IgD-negative memory B cell (primary cell): Measurements from ENCODE around the gene KIF5B. TPM values are rescaled to one million over a fixed set of nuclear protein-coding genes. Genes with fewer than 3 reads are reported as not detected.
A peak's percentile ranks its signal among the peaks of the same experiment; 100 is the strongest.
"Not testable (repeated sequence)": the region's sequence is repeated elsewhere in the genome, so short reads cannot be mapped to it uniquely, and the experiment has no call there.

Source experiments
- H3K27ac Mint-ChIP-seq, 3 donors: one replicate each; pipeline ENCODE4 v1.8.0; 2020 to 2022; ENCODE audit warnings: mild to moderate bottlenecking in 3 of 3, mixed read lengths in 3 of 3, moderate library complexity in 1 of 3
- H3K27me3 Mint-ChIP-seq: one replicate; pipeline ENCODE4 v1.8.0; 2021; ENCODE audit warnings: mixed read lengths
- H3K36me3 Mint-ChIP-seq: one replicate; pipeline ENCODE4 v1.8.0; 2020; ENCODE audit warnings: mild to moderate bottlenecking, mixed read lengths
- H3K4me1 Mint-ChIP-seq, 3 donors: one replicate each; pipeline ENCODE4 v1.8.0; 2020 to 2022; ENCODE audit warnings: mixed read lengths in 3 of 3, mild to moderate bottlenecking in 1 of 3
- H3K4me3 Mint-ChIP-seq, 4 donors: one replicate each; pipeline ENCODE4 v1.8.0; 2020 to 2022; ENCODE audit warnings: mild to moderate bottlenecking in 4 of 4, mixed read lengths in 4 of 4, moderate library complexity in 3 of 4
- H3K9me3 Mint-ChIP-seq, 3 donors: one replicate each; pipeline ENCODE4 v1.8.0; 2020 to 2021; ENCODE audit warnings: mixed read lengths in 3 of 3, mild to moderate bottlenecking in 1 of 3
- polyA plus RNA-seq: library from polyadenylated mRNA; unstranded; fragments of 300-500 nt; fragmentation: Illumina TruSeq; gene quantifications from one replicate; pipeline ENCODE4 v1.2.3, GENCODE V29; 2021

KIF5B gene
- 24.6 TPM for polyA plus RNA-seq

GRCh38 chr10:32056136-32057035, at the start of gene KIF5B:
Gene KIF5B, minus strand, starts transcription at chr10:32056425. Its CDS starts 452 bp downstream, at chr10:32055973.
- Mint-ChIP-seq H3K4me3 (peak within 1 kb of the TSS; percentile 97 to 100 (median 98)), H3K27ac (peak within 1 kb of the TSS; percentile 96 to 98 (median 97)), H3K27me3 (no peaks in the 10 kb centered on the region), H3K4me1 (peaks cover 26 to 48% (median 37%) of the 10 kb centered on the region in 3 donors), H3K9me3 (no peaks in the 10 kb centered on the region), H3K36me3 (no peaks in the 10 kb centered on the region)

- H3K27me3 Mint-ChIP-seq: peaks cover 3% of the 10 kb centered on the region
- H3K36me3 Mint-ChIP-seq: no peaks in the 10 kb centered on the region
- no peak overlapping the region for H3K4me3 Mint-ChIP-seq
- H3K4me1 Mint-ChIP-seq: no peaks in the 10 kb centered on the region
- H3K9me3 Mint-ChIP-seq: no peaks in the 10 kb centered on the region
- no peak overlapping the region for H3K27ac Mint-ChIP-seq
These were observed 49.7 kb upstream of the KIF5B start for GRCh38 chr10:32105782-32106382.

GRCh38 chr10:32104622-32105509, 48.6 kb upstream of the KIF5B start:
- H3K4me1 Mint-ChIP-seq: no peaks in the 10 kb centered on the region
- no peak overlapping the region for H3K27ac Mint-ChIP-seq
- H3K36me3 Mint-ChIP-seq: no peaks in the 10 kb centered on the region
- H3K9me3 Mint-ChIP-seq: no peaks in the 10 kb centered on the region
- no peak overlapping the region for H3K4me3 Mint-ChIP-seq
- H3K27me3 Mint-ChIP-seq: peaks cover 2% of the 10 kb centered on the region

- Mint-ChIP-seq H3K9me3 (peaks cover 0 to 1% (median 0%) of the 10 kb centered on the region in 3 donors), H3K27ac (no peak overlapping the region), H3K4me3 (no peak overlapping the region), H3K36me3 (peaks cover 3% of the 10 kb centered on the region), H3K27me3 (peaks cover 2% of the 10 kb centered on the region), H3K4me1 (no peaks in the 10 kb centered on the region)
These were observed 48.0 kb upstream of the KIF5B start for GRCh38 chr10:32104181-32104580.

GRCh38 chr10:32103721-32104120, 47.5 kb upstream of the KIF5B start:
- Mint-ChIP-seq H3K27me3 (peaks cover 2% of the 10 kb centered on the region), H3K4me3 (peak overlapping the region in 1 of 4 donors; percentile 66), H3K36me3 (peaks cover 6% of the 10 kb centered on the region), H3K9me3 (peaks cover 0 to 4% (median 0%) of the 10 kb centered on the region in 3 donors), H3K4me1 (no peaks in the 10 kb centered on the region), H3K27ac (no peak overlapping the region)

GRCh38 chr10:32098566-32099259, 42.5 kb upstream of the KIF5B start:
- not testable (repeated sequence) for H3K4me1 Mint-ChIP-seq, H3K27me3 Mint-ChIP-seq, H3K36me3 Mint-ChIP-seq, H3K4me3 Mint-ChIP-seq, H3K9me3 Mint-ChIP-seq, H3K27ac Mint-ChIP-seq

GRCh38 chr10:32095116-32095733, 39.0 kb upstream of the KIF5B start:
- Mint-ChIP-seq H3K4me3 (no peak overlapping the region), H3K27me3 (peaks cover 7% of the 10 kb centered on the region), H3K36me3 (peaks cover 6% of the 10 kb centered on the region), H3K9me3 (peaks cover 3 to 9% (median 4%) of the 10 kb centered on the region in 3 donors), H3K4me1 (no peaks in the 10 kb centered on the region), H3K27ac (no peak overlapping the region)

- Mint-ChIP-seq H3K4me3 (no peak overlapping the region), H3K4me1 (no peaks in the 10 kb centered on the region), H3K9me3 (peaks cover 0 to 9% (median 3%) of the 10 kb centered on the region in 3 donors), H3K36me3 (no peaks in the 10 kb centered on the region), H3K27ac (no peak overlapping the region), H3K27me3 (peaks cover 11% of the 10 kb centered on the region)
These were observed 37.4 kb upstream of the KIF5B start for GRCh38 chr10:32093650-32094049.

GRCh38 chr10:32091046-32091445, 34.8 kb upstream of the KIF5B start:
- Mint-ChIP-seq H3K36me3 (no peaks in the 10 kb centered on the region), H3K27ac (no peak overlapping the region), H3K4me1 (no peaks in the 10 kb centered on the region), H3K4me3 (no peak overlapping the region), H3K9me3 (no peaks in the 10 kb centered on the region), H3K27me3 (peaks cover 11% of the 10 kb centered on the region)

GRCh38 chr10:32084185-32084851, 28.1 kb upstream of the KIF5B start:
- no peaks in the 10 kb centered on the region for H3K36me3 Mint-ChIP-seq

GRCh38 chr10:32077896-32078485, 21.8 kb upstream of the KIF5B start:
- Mint-ChIP-seq H3K36me3 (no peaks in the 10 kb centered on the region), H3K27me3 (peaks cover 9% of the 10 kb centered on the region), H3K4me3 (no peak overlapping the region), H3K4me1 (no peaks in the 10 kb centered on the region), H3K9me3 (no peaks in the 10 kb centered on the region), H3K27ac (no peak overlapping the region)

More at GRCh38 chr10:32084185-32084851, 28.1 kb upstream of the KIF5B start:
- Mint-ChIP-seq H3K4me3 (no peak overlapping the region), H3K4me1 (no peaks in the 10 kb centered on the region), H3K27ac (no peak overlapping the region), H3K9me3 (no peaks in the 10 kb centered on the region), H3K27me3 (no peaks in the 10 kb centered on the region)

GRCh38 chr10:32073659-32074058, 17.4 kb upstream of the KIF5B start:
- Mint-ChIP-seq H3K27me3 (peaks cover 11% of the 10 kb centered on the region), H3K9me3 (no peaks in the 10 kb centered on the region), H3K27ac (no peak overlapping the region), H3K36me3 (no peaks in the 10 kb centered on the region), H3K4me3 (no peak overlapping the region), H3K4me1 (peaks cover 0 to 2% (median 0%) of the 10 kb centered on the region in 3 donors)

- Mint-ChIP-seq H3K9me3 (no peaks in the 10 kb centered on the region), H3K27ac (no peak overlapping the region), H3K36me3 (no peaks in the 10 kb centered on the region), H3K4me1 (peaks cover 0 to 2% (median 0%) of the 10 kb centered on the region in 3 donors), H3K27me3 (peaks cover 14% of the 10 kb centered on the region), H3K4me3 (no peak overlapping the region)
These were observed 16.9 kb upstream of the KIF5B start for GRCh38 chr10:32073128-32073527.
